SU-DHL-6 (cell line): Measurements from ENCODE around the gene SPATA2.

Experiments
- H2AFZ ChIP-seq: fragments of 200-600 bp; sonication (generic); 2 replicates; pipeline ENCODE4 v1.6.1; 2014; ENCODE audit warnings: low read depth, mild to moderate bottlenecking, moderate library complexity, mixed read lengths, antibody characterized with exemption, low read length; ENCODE audit not compliant: severe bottlenecking
- H3F3A ChIP-seq: fragments of 200-600 bp; shearing (Covaris generic); 2 replicates; pipeline ENCODE4 v1.6.0; 2016; ENCODE audit warnings: antibody characterized with exemption, mild to moderate bottlenecking; ENCODE audit not compliant: insufficient read depth
- H3K27ac ChIP-seq: fragments of 200-600 bp; sonication (generic); 2 replicates; pipeline ENCODE4 v1.5.1; 2016; ENCODE audit warnings: low read depth, mild to moderate bottlenecking, low read length, moderate library complexity, mixed read lengths
- H3K27me3 ChIP-seq: fragments of 200-600 bp; sonication (generic), shearing (Covaris generic); 2 replicates; pipeline ENCODE4 v1.6.0; 2014; ENCODE audit warnings: mild to moderate bottlenecking, low read length
- H3K36me3 ChIP-seq: fragments of 200-600 bp; sonication (generic); 2 replicates; pipeline ENCODE4 v1.6.1; 2014; ENCODE audit warnings: mild to moderate bottlenecking, low read length, mixed read lengths
- H3K4me2 ChIP-seq: fragments of 300-600, 200-600 bp; shearing (Covaris generic), sonication (generic); 2 replicates; pipeline ENCODE4 v1.6.0; 2014; ENCODE audit warnings: low read length, low read depth, mild to moderate bottlenecking; ENCODE audit not compliant: poor library complexity, severe bottlenecking
- H3K4me3 ChIP-seq: fragments of 200-600 bp; sonication (generic); 2 replicates; pipeline ENCODE4 v1.5.1; 2014; ENCODE audit warnings: antibody characterized with exemption, low read length, mild to moderate bottlenecking, mixed read lengths; ENCODE audit not compliant: insufficient read depth, poor library complexity, severe bottlenecking
- H3K79me2 ChIP-seq: fragments of 200-600 bp; sonication (generic); 2 replicates; pipeline ENCODE4 v1.6.1; 2014; ENCODE audit warnings: mild to moderate bottlenecking, low read length, moderate library complexity; ENCODE audit not compliant: insufficient read depth
- H3K9ac ChIP-seq: fragments of 200-600 bp; sonication (generic); 2 replicates; pipeline ENCODE4 v1.7.0; 2014; ENCODE audit warnings: mild to moderate bottlenecking, low read length
- H3K9me2 ChIP-seq: fragments of 200-600 bp; sonication (generic); replicated peaks from 2 replicates; pipeline ENCODE4 v1.6.1; 2014; ENCODE audit warnings: low read length; ENCODE audit not compliant: insufficient read depth
- H3K9me3 ChIP-seq: fragments of 200-600 bp; sonication (generic); 2 replicates; pipeline ENCODE4 v1.6.1; 2014; ENCODE audit warnings: low read length, mixed read lengths; ENCODE audit not compliant: insufficient read depth
- H4K20me1 ChIP-seq: fragments of 200-600 bp; sonication (generic); 2 replicates; pipeline ENCODE4 v1.6.1; 2014; ENCODE audit warnings: low read depth, mild to moderate bottlenecking, antibody characterized with exemption, low read length, moderate library complexity, mixed read lengths
- CTCF ChIP-seq: fragments of 200-600 bp; sonication (generic); IDR thresholded peaks from one replicate; pipeline ENCODE4 v1.5.1; 2017; ENCODE audit warnings: antibody characterized with exemption, mild to moderate bottlenecking, low read length, moderate library complexity; ENCODE audit not compliant: insufficient read depth, poor library complexity, severe bottlenecking
- EZH2phosphoT487 ChIP-seq: fragments of 200-600 bp; sonication (generic), shearing (Covaris generic); conservative IDR thresholded peaks from 2 replicates; pipeline ENCODE4 v1.6.1; 2018; ENCODE audit warnings: mild to moderate bottlenecking, antibody characterized with exemption, low read length, moderate library complexity, mixed read lengths

Gene SPATA2

GRCh38 chr20:49935746-49936152 lies 20.4 kb upstream of the SPATA2 start:
- peak overlapping the region; percentile 48 for H3K9ac ChIP-seq
- H2AFZ ChIP-seq = peak overlapping the region; percentile 100

DNA sequence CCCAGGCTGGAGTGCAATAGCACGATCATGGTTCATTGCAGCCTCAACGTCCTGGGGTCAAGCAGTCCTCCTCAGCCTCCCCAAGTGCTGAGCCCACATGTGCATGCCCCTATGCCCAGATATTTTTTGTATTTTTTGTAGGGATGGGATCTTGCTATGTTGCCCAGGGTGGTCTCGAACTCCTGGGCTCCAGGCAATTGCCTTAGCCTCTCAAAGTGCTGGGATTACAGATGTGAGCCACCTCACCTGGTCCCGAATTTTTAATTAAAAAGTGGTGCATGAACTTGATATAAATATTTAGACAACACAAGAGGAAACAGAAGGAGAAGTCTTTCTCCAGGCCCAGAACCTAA lies 13.8 kb upstream of the SPATA2 start:
- Histone ChIP-seq H4K20me1 (no peaks in the 10 kb centered on the region), H3K9ac (no peak overlapping the region), H2AFZ (no peak overlapping the region), H3F3A (peaks cover 8% of the 10 kb centered on the region), H3K4me3 (no peak overlapping the region), H3K9me3 (no peaks in the 10 kb centered on the region), H3K4me2 (no peak overlapping the region), H3K27ac (no peak overlapping the region), H3K27me3 (no peaks in the 10 kb centered on the region), H3K9me2 (no peaks in the 10 kb centered on the region), H3K79me2 (no peaks in the 10 kb centered on the region), H3K36me3 (no peaks in the 10 kb centered on the region)
- TF ChIP-seq EZH2phosphoT487 (no peak), CTCF (no peak)

More at GRCh38 chr20:49935746-49936152, 20.4 kb upstream of the SPATA2 start:
- no peaks in the 10 kb centered on the region for H4K20me1 ChIP-seq
- no peak for TF ChIP-seq EZH2phosphoT487
- no peak for TF ChIP-seq CTCF
- no peaks in the 10 kb centered on the region for H3K36me3 ChIP-seq
- peak overlapping the region; percentile 92 for H3K4me2 ChIP-seq
- peaks cover 25% of the 10 kb centered on the region for H3F3A ChIP-seq
- peak overlapping the region; percentile 95 for H3K4me3 ChIP-seq
- no peaks in the 10 kb centered on the region for H3K9me3 ChIP-seq
- peaks cover 42% of the 10 kb centered on the region for H3K79me2 ChIP-seq
- H3K27ac ChIP-seq = peak overlapping the region; percentile 49
- H3K9me2 ChIP-seq = no peaks in the 10 kb centered on the region
- no peaks in the 10 kb centered on the region for H3K27me3 ChIP-seq

- Histone ChIP-seq H3K9me3 (no peaks in the 10 kb centered on the region), H3K4me3 (no peak overlapping the region), H4K20me1 (no peaks in the 10 kb centered on the region)
Measured at GRCh38 chr20:49928411-49929141, 13.2 kb upstream of the SPATA2 start.

More at GRCh38 chr20:49928411-49929141, 13.2 kb upstream of the SPATA2 start:
- Histone ChIP-seq H3F3A (peaks cover 2% of the 10 kb centered on the region), H3K4me2 (no peak overlapping the region), H3K27me3 (no peaks in the 10 kb centered on the region), H3K27ac (no peak overlapping the region), H3K9ac (no peak overlapping the region), H2AFZ (no peak overlapping the region), H3K36me3 (no peaks in the 10 kb centered on the region), H3K79me2 (no peaks in the 10 kb centered on the region), H3K9me2 (no peaks in the 10 kb centered on the region)
- TF ChIP-seq CTCF = peak; percentile 69
- TF ChIP-seq EZH2phosphoT487 = no peak
